D721Med (cell line): ENCODE results near the gene KLK7.

Experiments used
- DNase-seq: peaks from one replicate; pipeline ENCODE4 v3.0.0; 2011; ENCODE audit warnings: low spot score; ENCODE audit not compliant: insufficient read length
- FAIRE-seq: peaks from 2 replicates; lab custom pipeline; 2011; peaks lifted over from hg19 to GRCh38; lab: Jason Lieb, UNC
- CTCF ChIP-seq: IDR thresholded peaks from 2 replicates; pipeline ENCODE4 v1.5.1; 2012; ENCODE audit warnings: mild to moderate bottlenecking, control low read depth; ENCODE audit not compliant: insufficient read depth; ENCODE audit errors: missing control alignments

The KLK7 gene

GRCh38 chr19:50968716-50969412, 14.9 kb downstream of the KLK7 start:
- FAIRE-seq: no peak
- DNase-seq: no peak
- no peak for TF ChIP-seq CTCF

- FAIRE-seq: no peak
- DNase-seq: no peak
- no peak for TF ChIP-seq CTCF
Measured at GRCh38 chr19:50967929-50968715, 15.6 kb downstream of the KLK7 start.

- no peak for TF ChIP-seq CTCF
- FAIRE-seq: no peak
- no peak for DNase-seq
Measured at GRCh38 chr19:50964266-50964665, 19.5 kb downstream of the KLK7 start.

GRCh38 chr19:50963381-50963780, 20.3 kb downstream of the KLK7 start:
- no peak for FAIRE-seq
- no peak for TF ChIP-seq CTCF
- no peak for DNase-seq

GRCh38 chr19:50962245-50962644, 21.5 kb downstream of the KLK7 start:
- no peak for TF ChIP-seq CTCF
- FAIRE-seq: no peak

GRCh38 chr19:50959731-50960500, 23.8 kb downstream of the KLK7 start:
- no peak for FAIRE-seq
- no peak for DNase-seq

More at GRCh38 chr19:50962245-50962644, 21.5 kb downstream of the KLK7 start:
- DNase-seq: no peak

More at GRCh38 chr19:50959731-50960500, 23.8 kb downstream of the KLK7 start:
- TF ChIP-seq CTCF: no peak
